Endothelial cell of umbilical vein (primary cell): ENCODE measurements around the gene ZFAND5.

Source experiments
- EZH2 ChIP-seq: IDR thresholded peaks from 2 replicates; pipeline ENCODE4 v1.6.1; 2012; ENCODE audit warnings: borderline replicate concordance, low read depth, mild to moderate bottlenecking, moderate library complexity, low read length, inconsistent platforms; ENCODE audit not compliant: severe bottlenecking
- FOS ChIP-seq: IDR thresholded peaks from 2 replicates; pipeline ENCODE4 v1.6.1; 2011; ENCODE audit warnings: mild to moderate bottlenecking, low read length, moderate library complexity, borderline replicate concordance; ENCODE audit not compliant: insufficient read depth
- GATA2 ChIP-seq: IDR thresholded peaks from 2 replicates; pipeline ENCODE4 v1.7.0; 2011; ENCODE audit warnings: low read depth, mild to moderate bottlenecking, moderate library complexity, mixed read lengths, low read length; ENCODE audit not compliant: insufficient read length, insufficient read depth
- JUN ChIP-seq: IDR thresholded peaks from 2 replicates; pipeline ENCODE4 v1.6.1; 2011; ENCODE audit warnings: borderline replicate concordance, low read depth; ENCODE audit not compliant: insufficient read length, insufficient read depth
- MYC ChIP-seq: IDR thresholded peaks from one replicate; pipeline ENCODE4 v1.6.1; 2011; ENCODE audit warnings: mild to moderate bottlenecking, low read depth, low read length
- POLR2A ChIP-seq: IDR thresholded peaks from 2 replicates; pipeline ENCODE4 v1.6.1; 2012; ENCODE audit warnings: low read depth, mild to moderate bottlenecking, control low read depth, low read length
- POLR2AphosphoS5 ChIP-seq: IDR thresholded peaks from 2 replicates; pipeline ENCODE4 v1.6.1; 2012; ENCODE audit warnings: low read depth, mild to moderate bottlenecking, control low read depth, low read length, moderate library complexity; ENCODE audit not compliant: insufficient read depth
- TF ChIP-seq, protein P1 (sequence below): IDR thresholded peaks from 2 replicates; pipeline ENCODE4 v1.6.1; 2011; ENCODE audit not compliant: insufficient read depth, insufficient read length
- TF ChIP-seq, protein P2 (sequence below), 2 donors: IDR thresholded peaks; 1 replicate in 1 of 2; 2 replicates in 1 of 2; pipeline ENCODE4 v1.5.1; 2011; ENCODE audit warnings: low read length in 2 of 2, mild to moderate bottlenecking in 2 of 2, moderate library complexity in 2 of 2, control low read depth in 1 of 2, inconsistent platforms in 1 of 2, low read depth in 1 of 2; ENCODE audit not compliant: insufficient read depth in 1 of 2; ENCODE audit errors: extremely low read depth in 1 of 2

DNA sequence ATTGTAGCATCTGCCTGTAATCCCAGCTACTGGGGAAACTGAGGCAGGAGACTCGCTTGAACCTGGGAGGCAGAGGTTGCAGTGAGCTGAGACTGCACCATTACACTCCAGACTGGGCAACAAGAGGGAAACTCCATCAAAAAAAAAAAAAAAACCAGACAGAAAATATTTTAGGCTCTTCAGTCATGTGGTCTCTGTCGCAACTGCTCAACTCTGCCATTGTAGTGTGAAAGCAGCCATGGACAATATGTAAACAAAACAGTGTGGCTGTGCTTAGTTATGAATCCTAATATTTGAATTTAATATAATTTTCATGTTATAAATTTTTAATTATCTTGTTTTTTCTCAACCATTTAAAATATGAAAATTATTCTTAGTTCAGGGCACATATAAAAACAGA, 38.4 kb downstream of the ZFAND5 start:
- TF ChIP-seq, protein P1, sequence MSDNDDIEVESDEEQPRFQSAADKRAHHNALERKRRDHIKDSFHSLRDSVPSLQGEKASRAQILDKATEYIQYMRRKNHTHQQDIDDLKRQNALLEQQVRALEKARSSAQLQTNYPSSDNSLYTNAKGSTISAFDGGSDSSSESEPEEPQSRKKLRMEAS: no peak
- TF ChIP-seq POLR2AphosphoS5: no peak
- TF ChIP-seq, protein P2, sequence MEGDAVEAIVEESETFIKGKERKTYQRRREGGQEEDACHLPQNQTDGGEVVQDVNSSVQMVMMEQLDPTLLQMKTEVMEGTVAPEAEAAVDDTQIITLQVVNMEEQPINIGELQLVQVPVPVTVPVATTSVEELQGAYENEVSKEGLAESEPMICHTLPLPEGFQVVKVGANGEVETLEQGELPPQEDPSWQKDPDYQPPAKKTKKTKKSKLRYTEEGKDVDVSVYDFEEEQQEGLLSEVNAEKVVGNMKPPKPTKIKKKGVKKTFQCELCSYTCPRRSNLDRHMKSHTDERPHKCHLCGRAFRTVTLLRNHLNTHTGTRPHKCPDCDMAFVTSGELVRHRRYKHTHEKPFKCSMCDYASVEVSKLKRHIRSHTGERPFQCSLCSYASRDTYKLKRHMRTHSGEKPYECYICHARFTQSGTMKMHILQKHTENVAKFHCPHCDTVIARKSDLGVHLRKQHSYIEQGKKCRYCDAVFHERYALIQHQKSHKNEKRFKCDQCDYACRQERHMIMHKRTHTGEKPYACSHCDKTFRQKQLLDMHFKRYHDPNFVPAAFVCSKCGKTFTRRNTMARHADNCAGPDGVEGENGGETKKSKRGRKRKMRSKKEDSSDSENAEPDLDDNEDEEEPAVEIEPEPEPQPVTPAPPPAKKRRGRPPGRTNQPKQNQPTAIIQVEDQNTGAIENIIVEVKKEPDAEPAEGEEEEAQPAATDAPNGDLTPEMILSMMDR (IDR thresholded peaks at IDR 0.05; ENCODE audit: extremely low read depth in 1 of 2, insufficient read depth in 1 of 2, low read depth in 1 of 2, low read length in 2 of 2): no peak
- TF ChIP-seq MYC: no peak
- no peak for TF ChIP-seq POLR2A
- no peak for TF ChIP-seq EZH2
- no peak for TF ChIP-seq JUN
- TF ChIP-seq GATA2: no peak
- TF ChIP-seq FOS: no peak
